Activated CD4-positive, alpha-beta T cell treated with anti-CD3 and anti-CD28 coated beads, Interleukin-2, amount 50 U/mL, for 48 hours (primary cell): ENCODE data around the gene CEACAM18.
"Not testable (repeated sequence)": the region's sequence is repeated elsewhere in the genome, so short reads cannot be mapped to it uniquely, and the experiment has no call there.

Experiments used
- DNase-seq, 2 experiments: peaks; one replicate each; pipeline ENCODE4 v3.0.0-alpha.2; 2020

The CEACAM18 gene

DNA sequence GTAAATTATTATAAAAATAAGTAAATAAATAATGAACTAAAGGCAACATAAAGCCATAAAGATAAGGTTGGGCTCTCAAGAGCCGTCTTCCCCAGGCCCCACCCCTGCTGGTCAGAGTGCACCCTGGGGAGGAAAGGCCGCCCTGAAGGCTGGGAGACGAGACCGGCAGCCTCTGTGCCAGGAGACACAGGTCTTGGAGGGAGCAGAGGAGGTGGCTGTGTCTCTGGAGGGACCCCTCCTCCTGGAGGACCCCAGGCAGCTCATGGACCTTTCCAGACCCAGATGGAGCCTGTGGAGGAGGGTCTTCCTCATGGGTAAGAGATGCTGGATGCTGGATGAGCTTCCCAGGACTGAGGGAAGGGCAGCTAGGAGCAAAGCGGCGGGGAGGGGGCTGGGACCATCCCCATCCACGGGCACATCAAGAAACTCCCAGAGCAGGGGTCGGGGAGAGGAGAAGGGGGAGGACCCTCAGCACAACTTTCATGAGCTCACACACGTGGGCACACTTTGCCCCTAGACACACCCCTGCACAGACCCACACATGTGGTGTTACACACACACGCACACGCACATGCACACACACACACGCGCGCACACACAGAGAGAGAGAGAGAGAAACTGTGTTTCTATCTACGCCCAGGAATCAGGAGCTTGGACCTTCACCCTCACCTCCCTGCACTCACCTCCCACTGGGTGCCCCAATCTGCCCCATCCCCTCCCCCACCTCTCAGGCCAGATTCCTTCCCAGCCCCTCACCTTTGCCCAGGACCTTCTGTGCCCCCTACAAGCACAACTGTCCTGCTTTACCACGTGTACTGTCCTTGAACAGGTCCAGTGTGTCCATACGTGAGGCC is at the start of gene CEACAM18:
Gene CEACAM18 (plus strand): TSS at position 159 of the 854 bp plus-strand sequence.
- DNase-seq, result no peak

DNA sequence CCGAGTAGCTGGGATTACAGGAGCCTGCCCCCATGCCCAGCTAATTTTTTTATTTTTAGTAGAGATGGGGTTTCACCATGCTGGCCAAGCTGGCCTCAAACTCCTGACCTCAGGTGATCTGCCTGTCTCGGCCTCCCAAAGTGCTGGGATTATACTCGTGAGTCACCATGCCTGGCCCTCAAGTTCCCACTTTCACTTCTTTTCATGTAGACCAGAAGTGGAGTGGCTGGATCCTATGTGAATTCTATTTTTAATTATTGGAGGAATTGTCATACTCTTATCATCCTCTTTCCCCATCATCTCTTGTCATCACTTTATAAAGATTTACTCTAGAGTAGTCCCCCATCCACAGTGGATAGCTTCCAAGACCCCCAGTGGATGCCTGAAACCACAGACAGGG is 48.1 kb upstream of the CEACAM18 start:
- no peak for DNase-seq

DNA sequence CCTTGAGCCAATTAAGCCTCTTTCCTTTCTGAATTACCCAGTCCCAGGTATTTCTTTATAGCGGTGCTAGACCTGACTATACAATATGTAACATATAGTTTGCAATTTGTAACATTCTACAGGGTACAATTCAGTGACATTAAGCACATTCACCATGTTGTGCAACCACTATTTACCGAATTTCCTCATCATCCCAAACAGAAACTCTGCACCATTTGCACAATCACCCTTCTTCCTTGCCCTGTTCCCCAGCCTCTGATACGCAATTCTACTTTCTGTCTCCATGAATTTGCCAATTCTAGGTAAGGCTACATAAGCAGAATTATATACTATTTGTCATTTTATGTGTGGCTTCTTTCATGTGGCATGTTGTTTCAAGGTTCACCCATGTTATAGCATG is 47.2 kb upstream of the CEACAM18 start:
- DNase-seq, result no peak

DNA sequence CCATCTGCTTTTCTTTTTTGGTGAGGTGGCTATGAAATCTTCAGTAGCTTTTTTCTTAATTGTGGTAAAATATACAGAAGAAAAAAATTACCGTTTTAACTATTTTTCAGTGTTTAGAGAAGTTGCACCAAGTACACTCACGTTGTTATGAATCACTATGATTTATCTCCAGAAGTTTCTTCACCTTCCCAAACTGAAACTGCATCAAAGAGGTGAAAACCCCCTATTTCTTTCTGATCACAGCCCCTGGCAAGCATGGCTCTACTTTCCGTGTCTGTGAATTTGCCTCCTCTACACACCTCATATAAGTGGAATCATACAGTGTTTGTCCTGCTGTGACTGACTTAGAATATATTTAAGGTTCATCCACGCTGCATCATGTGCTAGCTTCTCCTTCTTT is 45.3 kb upstream of the CEACAM18 start:
- DNase-seq, result no peak

DNA sequence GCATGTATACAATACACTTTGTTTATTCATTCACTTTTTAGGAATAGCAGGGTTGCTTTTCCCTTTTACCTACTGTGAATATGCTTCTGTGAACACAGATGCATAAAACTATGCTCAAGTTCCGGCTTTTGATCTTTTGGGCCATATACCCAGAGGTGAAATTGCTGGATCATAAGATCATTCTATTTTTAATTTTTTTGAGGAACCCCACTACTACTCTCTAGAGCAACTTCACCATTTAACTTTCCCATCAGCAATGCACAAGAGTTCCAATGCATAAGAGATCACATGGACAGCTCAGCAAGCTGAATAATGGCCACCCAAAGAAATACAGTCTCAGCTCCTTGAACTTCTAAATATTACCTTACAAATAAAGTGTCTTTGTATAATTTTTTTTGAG is 43.9 kb upstream of the CEACAM18 start:
- DNase-seq, result no peak

DNA sequence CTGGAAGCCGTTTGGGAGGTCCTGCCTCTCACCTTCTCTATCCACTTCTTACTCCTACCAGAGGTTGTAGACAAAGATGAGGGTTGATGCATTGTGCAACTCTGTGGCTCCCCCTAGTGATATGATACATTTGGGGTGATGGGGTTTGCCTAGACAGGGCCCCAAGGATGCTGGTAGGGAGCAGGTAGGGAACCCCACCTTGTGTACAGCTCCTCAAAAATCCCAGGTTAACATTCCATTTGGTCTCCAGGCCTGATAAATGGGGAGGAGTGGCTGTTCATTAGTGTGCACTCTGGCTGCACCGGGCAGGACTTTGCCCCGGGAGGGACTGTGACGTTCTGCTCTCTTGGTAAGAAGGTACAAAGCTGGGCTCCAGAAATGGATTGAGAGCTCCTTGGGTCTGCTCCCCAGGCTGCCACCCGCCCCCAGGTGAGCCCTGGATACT is 39.3 kb upstream of the CEACAM18 start:
- DNase-seq, result peak in 1 of 2 experiments; percentile 51

DNA sequence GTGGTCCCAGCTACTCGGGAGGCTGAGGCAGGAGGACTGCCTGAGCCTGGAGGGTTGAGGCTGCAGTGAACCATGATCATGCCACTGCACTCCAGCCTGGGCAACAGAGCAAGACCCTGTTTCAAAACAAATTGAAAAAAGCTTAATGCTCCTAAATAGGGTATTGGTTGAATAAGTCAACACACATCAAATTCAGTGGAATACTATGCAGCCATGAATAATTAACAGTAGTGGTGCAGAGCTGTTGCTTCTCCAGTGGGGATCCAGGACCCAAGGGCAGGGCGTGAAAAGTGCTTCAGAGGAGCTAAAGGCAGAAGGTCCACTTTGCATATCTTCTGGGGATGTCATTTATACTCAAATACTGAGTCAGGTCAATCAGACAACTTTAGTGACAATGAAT is 38.3 kb upstream of the CEACAM18 start:
- no peak for DNase-seq

DNA sequence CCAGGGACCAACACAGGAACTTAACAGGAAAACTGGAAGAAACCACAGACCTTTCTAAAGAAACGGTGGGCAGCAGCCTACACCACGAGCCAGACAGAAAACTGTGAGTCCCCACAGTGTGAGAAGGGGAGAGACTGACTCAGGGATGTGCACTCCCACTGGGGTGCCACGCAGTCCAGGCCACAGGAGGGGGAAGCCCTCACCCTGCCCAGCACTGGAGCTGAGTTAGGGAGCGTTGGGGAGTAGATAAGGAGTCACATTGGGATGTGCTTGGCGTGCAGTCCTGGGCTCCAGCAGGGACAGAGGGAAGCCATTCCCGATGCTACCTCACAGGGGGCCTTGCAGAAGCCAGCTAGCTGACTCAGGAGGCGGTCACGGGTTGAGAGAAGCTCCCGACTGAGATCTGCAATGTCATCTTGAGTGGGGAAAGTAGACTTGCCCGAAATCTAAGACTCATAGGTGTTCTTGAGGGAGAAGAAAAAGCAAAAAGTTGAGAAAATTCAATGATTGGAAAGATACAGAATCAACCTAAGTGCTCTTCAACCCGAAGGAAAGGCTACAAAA is 37.4 kb upstream of the CEACAM18 start:
- peak; percentile 73 to 79 for DNase-seq

DNA sequence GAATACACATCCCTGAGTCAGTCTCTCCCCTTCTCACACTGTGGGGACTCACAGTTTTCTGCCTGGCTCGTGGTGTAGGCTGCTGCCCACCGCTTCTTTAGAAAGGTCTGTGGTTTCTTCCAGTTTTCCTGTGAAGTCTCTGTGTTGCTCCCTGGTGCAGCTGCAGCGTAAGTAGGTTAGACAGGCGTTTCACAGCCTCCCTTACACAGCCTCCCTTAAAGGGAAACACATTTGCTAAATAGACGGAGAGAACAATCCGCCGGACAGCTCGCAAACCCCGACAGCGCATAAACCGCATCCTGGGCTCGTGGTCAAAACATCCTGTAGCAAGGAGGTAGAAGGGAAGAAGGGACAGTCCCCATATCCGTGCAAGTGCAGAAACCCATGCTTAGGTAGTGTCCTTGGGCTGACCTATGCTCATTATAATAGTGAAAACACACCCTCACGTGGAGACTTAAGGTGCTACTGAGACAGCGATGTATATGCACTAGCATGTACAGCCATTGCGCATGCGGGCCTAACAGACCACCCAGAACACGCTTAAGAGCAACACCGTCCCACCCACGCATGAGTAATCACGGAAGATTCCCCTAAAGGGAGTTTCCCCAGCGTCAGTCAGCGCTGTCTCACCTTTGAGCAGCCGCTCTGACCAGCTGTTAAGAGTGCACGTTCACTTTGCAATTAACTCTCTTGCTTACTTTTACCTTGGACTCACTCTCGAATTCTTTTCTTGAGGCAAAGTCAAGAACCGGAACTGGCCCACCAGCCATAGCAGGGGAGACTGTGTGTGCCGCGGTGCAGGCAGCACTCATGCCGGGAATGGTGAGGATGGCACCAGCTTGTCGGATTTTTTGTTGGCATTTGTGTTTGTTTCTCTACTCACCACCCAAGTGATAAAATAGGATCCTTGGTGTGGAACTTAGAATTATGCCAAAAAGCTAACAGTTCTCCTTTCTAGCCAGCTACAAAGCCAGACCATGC is 36.6 kb upstream of the CEACAM18 start:
- peak; percentile 87 to 91 for DNase-seq

DNA sequence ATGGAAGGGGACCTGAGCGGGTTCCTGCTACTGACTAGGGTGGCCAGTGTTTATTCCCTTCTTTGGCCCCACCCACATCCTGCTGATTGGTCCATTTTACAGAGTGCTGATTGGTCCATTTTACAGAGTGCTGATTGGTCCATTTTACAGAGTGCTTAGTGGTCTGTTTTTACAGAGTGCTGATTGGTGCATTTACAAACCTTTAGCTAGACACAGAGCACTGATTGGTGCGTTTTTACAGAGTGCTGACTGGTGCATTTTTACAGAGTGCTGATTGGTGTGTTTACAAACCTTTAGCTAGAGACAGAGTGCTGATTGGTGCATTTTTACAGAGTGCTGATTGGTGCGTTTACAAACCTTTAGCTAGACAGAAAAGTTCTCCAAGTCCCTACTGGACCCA is 30.8 kb upstream of the CEACAM18 start:
- DNase-seq, result not testable (repeated sequence)

DNA sequence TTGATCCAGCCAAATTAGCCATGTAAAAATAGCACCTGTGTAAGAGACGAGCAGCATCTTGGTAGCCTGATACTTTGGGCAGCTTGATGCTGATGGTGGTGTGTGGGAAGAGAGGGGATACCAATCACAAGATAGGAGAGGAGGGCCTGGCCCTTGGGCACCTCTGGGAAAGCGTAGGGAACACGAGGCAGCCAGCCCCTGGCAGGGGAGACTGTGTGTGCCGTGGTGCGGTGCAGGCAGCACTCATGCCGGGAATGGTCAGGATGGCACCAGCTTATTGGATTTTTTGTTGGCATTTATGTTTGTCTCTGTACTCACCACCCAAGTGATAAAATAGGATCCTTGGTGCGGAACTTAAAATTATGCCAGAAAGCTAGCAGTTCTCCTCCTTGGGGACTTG is 30.3 kb upstream of the CEACAM18 start:
- no peak for DNase-seq

DNA sequence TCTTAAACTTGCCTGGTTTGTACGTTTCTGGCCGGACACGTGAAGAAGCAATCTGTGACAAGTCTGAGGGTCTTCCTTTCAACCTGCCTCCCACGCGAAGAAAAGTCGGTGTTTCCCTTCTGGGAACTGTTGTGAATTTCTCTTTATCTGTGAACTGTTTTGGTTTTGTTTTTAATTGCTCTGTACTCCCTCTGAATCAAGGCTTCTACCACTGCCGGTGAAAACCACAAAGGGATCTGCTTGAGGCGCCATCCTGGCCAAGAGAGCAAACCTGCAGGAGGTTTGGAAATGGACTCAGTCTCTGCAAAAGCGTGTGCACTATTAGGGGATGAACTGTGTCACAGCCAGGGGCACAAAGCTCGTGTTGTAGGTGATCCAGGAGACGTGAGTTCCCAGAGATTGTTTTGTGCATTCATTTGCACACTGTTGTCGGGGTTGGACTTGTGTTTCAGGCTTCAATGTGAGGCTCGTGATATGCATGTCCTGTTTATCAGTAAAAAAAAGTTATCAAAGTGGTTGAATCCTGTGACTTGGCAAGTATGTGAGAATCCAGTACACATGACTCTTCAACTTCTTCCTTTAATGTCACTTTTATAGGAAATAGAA is 29.8 kb upstream of the CEACAM18 start:
- DNase-seq, result peak; percentile 61 to 74

DNA sequence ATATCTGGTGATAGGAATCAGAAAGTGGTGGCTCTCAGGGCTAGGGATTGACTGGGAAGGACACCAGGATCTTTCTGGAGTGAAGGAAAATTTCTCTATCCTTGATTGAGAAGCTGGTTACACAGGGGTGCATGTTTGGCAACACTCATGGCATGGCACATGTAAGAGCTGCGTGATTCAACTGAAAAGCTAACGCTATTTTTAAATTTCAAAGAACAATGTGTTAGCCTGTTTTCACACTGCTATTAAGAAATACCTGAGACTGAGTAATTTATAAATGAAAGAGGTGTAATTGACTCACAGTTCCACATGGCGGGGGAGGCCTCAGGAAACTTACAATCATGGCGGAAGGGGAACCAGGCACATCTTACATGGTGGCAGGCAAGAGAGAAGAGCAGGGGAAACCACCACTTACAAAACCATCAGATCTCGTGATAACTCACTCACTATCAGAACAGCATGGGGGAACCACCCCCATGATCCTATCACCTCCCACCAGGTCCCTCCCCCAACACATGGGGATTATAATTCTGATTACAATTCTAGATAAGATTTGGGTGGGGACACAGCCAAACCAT is 27.5 kb upstream of the CEACAM18 start:
- DNase-seq, result peak; percentile 37 to 53

DNA sequence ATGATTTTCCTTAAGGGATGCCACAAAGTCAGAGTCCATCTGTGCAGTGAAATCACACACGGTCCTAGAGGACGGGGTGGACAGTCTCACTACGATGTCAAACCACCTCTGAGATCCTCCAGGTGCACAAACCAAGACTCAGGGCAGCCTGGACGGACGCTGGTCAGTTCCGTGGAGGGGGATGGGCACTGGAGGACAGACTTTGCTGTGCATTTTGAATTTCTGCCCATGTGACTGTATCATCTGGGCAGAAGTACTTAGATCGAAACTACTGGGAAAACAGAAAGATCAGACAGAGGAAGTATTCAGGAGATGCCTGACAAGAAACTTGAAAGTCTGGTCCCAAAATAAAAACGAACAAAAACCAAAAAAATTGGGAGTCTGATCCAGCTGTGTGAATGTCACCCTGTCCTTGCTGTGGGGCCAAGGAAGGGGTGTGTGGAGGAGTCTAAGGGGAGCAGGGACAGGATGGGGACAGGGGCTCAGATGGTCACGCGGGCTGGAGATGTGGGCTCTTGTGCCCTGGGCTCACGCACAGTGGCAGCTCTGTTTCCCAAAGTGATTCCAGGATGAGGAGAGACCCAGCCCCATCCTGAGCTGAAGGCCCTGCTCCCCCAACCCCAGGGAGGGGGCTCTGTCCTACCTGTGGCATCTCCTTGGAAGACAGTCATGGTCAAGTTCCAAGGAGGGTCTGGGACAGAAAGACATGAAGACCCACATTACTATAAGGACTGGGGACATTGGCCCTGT is 21.6 kb upstream of the CEACAM18 start:
- DNase-seq, result no peak

DNA sequence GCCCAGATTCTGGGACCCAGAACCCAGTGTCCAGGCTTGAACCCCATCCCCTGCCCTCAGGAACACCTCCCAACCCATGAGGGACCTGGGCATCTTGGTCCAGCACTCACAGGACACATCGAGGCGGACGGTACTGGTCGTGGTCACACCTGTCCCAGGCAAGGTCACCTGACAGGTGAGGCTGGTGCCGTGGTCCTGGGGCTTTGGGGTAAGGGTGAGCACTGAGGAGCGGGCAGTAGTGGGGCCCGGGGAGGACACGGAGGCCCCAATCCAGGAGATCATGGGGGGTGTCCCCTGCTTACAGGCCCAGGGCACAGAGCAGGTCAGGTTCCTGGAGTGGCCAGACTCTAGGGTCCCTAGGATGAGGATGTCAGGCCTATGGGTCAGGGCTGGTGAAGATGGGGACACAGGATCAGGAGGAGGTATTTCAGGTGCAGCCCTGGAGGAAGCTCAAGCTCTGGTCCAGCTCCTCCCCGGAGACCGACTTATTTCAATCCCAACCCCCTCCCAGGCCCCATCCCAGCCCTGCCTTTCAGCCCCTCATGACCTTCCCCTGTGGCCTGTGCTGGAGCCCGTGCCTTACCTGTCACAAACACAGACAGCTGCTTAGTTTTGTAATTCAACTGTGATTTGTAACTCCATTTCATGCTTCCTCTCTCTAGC is 20.9 kb upstream of the CEACAM18 start:
- DNase-seq, result no peak

DNA sequence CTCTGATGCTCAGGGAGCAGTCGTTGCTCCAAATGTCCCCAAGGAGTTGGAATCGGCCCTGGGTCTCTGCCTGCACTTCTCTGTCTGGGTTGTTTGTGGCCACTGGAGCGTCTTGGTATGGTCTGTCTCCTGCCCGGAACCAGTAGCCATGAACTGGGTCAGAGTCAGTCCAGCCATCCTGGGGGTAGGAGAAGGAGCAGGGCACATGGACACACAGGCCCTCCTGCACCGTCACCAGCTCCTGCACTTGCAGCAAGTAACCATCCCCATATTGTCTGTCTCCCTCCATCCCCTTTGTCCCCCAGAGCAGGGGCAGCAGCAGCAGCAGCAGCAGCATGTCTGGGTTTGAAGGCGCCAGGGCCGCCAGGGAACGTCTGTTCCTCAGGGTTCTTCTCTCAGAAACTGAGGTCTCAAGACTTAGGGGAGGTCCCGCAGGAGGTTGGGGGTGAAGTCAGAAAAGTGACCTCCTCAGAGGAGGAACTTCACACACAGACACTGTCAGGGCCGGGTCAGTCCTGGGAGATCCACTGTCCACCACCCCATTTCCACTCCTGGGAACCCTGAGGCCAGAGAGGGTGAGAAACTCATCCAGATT is 20.2 kb upstream of the CEACAM18 start, which contains the start of gene SIGLEC8:
Gene SIGLEC8 (minus strand): TSS at position 404 of the 595 bp plus-strand sequence. CDS start 67 bp downstream, at position 337.
- no peak for DNase-seq

DNA sequence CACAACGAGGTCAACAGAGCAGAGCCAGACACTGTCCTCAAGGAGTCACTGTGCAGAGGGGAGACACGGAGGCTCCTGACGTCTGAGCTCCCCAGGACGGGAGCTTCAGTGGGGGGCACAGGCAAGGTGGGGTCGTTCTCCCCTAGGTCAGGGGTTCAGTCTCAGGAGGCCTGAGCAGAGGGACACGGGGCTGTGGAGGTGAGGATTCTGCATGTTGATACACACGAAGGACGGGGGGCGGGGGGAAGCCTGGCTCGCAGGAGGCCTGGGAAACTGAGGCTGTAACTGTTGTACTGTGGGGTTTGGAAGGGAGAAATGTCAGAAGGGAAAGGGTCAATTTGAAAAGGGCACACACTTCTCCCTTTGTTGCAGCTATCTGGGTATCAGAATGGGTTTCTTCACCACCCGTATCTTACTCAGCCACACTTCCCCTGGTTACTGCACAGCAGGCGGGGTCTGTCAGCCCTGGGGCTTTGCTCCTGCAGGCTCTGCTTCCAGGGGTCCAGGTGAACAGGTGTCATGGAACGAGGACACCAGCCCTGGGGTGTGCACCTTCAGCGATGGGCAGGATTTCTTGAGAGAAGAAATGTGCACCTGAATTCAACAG is 19.3 kb upstream of the CEACAM18 start:
- no peak for DNase-seq

DNA sequence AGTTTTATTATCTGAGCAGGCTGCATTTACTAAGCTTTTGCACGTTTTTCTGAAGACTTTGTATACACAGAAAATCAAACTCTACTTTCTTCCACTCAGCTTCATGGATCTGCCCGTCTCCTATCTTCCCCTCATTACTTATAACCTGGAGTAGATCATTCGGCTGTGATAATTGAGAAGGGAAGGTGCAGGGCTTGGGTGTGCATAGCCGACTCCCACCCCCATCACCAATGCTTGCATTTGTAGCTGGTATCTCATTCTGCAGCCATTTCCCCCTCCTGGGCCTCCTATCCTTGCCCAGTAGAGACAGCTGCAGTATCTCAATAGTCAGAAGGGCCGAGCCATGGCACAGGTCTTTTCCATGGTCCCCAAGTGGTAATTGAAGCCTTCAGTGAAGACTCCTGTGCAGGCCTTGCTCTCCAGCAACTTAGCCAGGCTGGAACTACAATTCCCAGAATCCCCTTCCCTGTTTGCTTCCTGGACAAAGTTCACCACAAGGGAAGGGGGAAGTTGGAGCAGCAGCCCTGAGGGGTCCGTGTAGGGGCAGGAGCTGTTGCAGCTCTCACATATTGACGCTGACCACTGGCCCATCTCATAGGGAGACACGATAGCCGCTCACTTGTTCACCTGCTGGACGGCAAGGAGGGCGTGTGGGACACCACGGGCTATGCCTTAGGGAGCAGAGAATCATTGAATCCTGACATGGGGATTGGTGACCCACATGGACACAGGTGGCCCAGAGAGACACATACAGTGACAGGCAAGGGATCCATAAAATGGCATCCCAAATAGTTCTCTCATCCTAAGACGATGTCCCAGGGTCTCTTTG is 18.0 kb upstream of the CEACAM18 start:
- no peak for DNase-seq

DNA sequence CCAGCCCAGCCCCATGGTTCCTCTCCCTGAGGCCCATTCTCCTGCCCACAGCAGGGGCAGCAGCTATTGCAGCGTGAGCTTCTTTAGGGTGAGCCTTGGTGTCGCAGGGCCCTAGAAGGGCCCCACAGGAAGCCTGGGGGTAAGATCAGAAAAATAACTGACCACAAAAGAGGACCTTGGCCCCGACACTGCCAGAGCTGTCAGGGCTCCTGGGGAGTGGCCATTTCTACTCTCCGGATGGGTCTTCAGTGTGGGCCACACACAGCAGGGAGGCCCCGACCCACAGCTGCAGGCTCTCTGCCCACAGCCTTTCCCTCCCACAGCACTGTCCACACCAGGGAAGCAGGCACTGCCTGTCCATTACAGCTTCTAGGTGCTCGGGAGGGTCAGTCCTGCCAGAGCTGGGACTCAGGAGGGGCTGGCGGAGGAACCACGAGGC is 16.6 kb upstream of the CEACAM18 start:
- DNase-seq, result no peak
